ENCODE measurements around the gene PDSS2.
"Not testable (repeated sequence)": the region's sequence is repeated elsewhere in the genome, so short reads cannot be mapped to it uniquely, and the experiment has no call there.

PDSS2 gene

DNA sequence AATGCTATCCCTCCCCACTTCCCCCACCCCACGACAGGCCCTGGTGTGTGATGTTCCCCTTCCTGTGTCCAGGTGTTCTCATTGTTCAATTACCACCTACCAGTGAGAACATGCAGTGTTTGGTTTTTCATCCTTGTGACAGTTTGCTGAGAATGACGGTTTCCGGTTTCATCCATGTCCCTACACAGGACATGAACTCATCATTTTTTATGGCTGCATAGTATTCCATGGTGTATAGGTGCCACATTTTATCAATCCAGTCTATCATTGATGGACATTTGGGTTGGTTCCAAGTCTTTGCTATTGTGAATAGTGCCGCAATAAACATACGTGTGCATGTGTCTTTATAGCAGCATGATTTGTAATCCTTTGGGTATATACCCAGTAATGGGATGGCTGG lies 295.1 kb downstream of the PDSS2 start:
- DNase-seq (ENCODE audit: low spot score) = not testable (repeated sequence)

DNA sequence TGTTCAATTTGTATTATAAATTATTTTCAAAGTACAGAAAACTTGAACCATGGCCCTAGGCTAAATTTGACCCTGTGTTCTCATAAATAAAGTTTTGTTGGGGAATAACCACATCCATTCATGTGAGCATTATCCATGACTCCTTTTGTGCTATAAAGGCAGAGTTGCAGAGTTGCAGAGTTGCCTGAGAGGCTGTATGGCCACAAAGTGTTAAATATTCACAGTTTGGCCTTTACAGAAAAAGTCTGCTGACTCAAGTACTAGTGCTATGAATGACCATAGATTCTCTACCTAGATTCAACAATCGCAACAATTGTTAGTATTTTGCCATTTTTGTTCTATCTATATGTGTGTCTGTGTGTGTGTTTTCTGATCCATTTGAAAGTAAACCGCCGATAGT lies 297.8 kb downstream of the PDSS2 start:
- no peak for DNase-seq (ENCODE audit: low spot score)

DNA sequence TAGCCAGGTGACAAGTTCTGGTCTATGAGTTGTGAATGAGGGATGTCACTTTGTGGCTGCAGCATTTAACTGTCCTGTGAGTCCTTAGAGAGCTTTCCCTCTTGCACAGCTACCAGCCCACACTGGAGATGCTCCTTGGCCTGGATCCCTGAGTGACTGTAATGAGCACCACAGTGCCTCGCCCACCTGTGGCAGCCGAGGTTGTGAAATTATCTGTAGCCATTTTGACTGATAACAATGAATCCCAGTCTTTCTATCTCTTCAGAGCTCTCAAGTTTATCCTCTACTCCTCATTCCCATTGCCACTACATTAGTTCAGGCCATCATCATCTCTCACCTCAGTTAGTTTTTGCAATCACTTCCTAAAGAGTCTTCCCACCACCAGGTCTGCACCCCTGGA lies 302.7 kb downstream of the PDSS2 start:
- no peak for DNase-seq (ENCODE audit: low spot score)

DNA sequence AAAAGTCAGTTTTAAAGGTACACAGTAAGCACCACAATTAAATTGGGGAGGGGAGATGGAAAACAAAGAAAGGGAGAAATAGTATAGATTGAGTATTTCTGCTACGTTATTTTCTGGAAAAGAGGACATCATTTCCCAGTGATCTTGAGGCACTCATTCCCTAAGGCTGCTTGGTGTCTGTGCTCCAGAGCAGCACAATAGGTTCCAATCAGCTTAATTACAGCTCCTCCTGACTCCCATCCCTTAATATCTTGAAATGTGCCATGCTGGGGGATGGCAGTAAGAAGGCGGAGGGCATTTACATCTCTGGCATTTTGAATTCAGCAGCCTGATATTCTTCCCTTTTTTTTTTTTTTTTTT lies 304.6 kb downstream of the PDSS2 start:
- no peak for DNase-seq (ENCODE audit: low spot score)

DNA sequence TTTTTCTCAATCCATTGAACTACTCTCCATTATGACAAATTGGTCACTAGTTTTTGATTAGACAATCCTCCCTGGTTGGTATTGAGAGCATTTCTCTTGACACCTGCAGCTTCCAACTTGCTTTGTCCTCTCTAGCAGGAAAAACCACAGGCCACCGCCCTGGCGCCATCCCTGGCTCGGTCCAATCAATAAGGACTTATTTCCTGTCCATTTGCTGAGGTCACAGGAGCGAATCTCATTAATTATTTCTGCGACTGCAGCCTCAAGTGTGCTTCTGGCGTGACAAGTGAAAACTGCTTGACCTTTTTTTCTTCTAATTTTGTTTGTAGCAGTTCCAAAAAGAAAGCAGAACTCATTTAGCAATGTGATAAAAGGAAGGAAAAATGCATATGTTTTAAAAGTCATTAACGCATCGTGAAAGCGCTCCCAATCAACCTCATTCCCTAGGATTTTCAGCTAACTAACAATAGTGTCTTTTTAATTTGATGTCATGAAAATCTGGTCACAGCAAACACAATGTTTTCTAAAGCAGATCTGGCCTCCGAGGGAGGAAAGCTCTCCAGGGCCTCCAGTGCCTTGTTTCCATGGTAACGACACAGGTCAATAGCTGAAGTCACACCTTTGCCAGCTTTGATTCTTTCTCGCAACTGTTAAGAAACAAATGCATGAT lies 305.1 kb downstream of the PDSS2 start:
- DNase-seq (ENCODE audit: low spot score) = peak; percentile 52

DNA sequence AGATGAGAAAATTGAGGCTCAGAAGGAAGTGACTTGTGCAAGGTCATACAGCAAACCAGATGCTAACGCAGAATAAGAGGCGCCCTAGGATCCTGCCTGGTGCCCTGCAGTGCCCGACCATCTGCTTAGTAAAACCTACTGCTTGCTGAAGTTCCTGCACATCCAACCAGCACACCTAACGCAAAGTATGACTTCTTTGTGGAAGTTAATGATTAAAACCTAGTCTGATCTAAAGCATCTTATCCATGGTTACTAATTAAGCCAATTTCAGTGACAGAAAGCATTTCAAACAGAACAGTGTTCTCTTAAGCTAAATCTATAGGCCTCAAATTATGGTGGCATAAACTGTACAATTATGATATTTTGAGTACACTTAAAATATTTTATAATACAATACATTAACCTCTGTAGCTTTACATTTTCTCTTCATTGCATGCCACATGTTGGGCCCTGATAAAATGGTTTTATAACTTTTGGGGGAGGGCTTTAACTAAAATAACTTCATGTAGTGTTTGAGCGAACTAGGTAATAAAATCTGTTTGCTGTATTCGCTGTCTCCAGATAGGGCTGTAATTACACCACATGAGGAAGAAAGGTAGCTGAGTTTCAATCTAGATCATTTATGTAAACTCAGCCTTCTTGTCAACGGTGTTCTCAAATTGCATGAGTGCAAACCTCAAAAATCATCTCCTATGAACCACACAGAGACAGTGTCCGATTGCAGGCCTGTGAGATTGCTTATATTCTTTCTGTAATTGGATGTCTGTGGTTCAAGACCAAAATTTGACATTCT lies 306.5 kb downstream of the PDSS2 start:
- DNase-seq (ENCODE audit: low spot score) = no peak

DNA sequence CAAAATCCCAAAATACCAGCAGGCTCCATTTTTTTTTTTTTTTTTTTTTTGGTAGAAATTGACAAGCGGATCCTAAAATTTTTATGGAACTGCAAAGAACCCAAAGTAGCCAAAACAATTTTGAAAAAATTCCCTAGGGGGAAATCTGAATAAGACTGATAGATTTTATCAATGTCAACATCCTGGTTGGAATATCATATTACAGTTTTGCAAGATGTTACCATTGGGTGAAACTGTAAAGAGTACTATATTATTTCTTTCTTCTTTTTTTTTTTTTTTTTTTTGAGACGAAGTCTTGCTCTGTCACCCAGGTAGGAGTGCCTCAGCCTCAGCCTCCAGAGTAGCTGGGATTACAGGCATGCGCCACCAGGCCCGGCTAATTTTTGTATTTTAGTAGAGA lies 314.7 kb downstream of the PDSS2 start:
- no peak for DNase-seq (ENCODE audit: low spot score)

DNA sequence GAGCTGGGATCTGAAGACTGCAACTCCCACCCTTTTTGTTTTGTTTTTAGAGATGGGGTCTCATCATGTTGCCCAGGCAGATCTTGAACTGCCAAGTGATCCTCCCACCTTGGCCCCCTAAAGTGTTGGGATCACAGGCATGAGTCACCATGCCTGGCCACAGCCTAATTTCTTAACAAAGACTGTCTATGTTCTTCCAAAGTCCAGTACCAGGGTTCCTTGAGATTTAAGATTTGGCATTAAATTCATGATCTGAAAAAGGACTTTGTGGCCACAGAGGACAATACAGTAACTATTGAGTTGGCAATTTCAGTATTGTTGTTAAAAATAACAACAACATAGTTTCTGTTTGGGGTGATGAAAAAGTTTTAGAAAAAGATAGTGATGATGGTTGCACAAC lies 315.4 kb downstream of the PDSS2 start:
- no peak for DNase-seq (ENCODE audit: low spot score)

DNA sequence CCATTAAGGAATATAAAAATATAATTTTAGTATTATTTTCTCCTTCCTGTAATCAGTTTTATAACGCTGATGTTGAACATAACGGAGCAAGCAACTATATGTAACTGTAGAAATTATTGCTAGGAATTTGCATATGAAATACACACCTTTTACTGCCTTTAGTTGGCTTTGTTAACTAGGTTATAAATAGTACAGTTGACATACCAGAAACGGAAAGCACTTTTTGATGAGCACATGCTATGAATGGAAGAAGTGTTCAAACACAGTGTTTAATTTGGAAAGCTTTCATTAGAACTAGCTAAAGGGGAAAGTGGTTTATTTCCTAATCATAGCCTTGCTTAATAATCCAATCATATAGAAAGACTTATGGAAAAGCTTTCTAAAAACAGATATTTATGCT lies 318.8 kb downstream of the PDSS2 start:
- DNase-seq (ENCODE audit: low spot score) = no peak

DNA sequence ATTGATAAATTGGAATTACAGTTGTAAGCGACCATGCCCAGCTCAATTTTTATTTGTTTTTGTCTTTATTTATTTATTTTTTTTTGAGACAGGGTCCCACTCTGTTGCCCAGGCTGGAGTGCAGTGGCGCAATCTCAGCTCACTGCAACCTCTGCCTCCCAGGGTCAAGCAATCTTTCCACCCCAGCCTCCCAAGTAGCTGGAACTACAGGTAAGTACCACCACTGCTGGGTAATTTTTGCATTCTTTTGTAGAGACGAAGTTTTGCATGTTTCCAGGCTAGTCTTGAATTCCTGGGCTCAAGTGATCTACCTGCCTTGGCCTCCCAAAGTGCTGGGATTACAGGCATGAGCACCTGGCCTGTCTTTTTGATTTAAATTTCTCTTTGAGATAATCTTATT lies 323.0 kb downstream of the PDSS2 start:
- not testable (repeated sequence) for DNase-seq (ENCODE audit: low spot score)

DNA sequence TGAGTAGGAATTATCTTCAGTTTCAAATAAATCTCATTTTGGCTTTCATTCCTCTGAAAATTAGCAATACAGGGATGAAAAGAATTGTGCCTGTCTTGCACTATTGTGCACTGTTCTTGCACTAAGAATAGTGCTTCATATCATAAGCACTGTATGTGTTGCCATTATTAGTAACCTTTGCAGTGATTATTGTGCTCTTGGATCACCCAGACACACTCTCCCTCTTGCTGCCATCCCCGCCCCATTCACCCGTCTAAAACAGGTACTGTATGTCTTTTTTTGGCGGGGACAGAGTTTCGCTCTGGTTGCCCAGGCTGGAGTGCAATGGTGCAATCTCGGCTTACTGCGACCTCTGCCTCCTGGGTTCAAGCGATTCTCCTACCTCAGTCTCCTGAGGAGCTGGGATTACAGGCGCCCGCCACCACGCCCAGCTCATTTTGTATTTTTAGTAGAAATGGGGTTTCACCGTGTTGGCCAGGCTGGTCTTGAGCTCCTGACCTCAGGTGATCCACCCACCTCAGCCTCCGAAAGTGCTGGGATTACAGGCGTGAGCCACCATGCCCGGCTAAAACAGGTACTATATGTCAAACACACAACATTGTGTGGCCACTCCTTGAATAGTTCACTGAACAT lies 324.2 kb downstream of the PDSS2 start:
- not testable (repeated sequence) for DNase-seq (ENCODE audit: low spot score)

DNA sequence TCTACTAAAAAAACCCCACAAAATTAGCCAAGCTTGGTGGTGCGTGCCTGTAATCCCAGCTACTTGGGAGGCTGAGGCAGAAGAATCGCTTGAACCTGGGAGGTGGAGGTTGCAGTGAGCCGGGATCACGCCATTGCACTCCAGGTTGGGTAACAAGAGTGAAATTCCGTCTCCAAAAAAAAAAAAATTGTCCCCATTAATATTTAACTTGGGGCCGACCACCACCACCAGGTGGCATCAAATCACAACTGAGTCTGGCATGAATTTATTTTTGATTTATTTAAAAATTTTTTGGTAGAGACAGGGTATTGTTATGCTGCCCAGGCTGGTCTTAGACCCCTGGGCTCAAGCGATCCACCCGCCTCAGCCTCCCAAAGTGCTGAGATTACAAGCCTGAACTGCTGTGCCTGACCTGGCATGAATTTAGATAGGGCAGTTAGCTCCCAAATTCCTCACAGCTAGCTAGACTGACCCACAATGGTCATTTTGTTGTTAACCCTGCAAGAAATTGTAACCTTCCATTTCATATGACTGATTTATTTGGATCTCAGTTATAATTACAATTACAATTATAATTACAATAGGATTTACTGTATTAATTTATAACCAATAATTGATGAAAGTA lies 326.9 kb downstream of the PDSS2 start:
- no peak for DNase-seq (ENCODE audit: low spot score)

DNA sequence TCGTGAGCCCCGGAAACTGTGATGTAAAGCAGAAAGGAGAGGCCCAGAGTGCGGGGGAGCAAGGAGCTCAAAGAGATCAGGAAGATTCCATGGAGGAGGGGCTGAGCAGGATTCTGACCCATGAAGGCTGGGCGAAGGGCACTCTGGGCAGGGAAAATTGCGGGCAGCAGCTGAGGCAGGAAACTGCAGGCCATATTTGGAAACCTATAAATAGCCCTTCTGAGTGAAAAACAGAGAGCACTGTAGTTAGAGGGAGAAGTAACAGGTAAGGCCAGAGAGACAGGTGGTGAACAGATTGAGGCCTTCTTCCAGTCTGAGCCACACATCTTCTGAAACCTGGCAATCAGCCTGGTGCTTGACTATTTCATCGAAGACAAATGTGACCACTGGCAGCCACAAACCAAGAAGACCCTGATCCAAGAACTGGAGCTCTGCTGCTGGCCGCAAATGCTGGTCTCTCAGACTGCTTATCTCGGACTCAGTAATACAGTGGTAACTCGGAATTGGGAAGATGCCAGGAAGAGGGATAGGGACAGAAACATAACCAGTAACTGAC lies 329.9 kb downstream of the PDSS2 start:
- DNase-seq (ENCODE audit: low spot score) = no peak

DNA sequence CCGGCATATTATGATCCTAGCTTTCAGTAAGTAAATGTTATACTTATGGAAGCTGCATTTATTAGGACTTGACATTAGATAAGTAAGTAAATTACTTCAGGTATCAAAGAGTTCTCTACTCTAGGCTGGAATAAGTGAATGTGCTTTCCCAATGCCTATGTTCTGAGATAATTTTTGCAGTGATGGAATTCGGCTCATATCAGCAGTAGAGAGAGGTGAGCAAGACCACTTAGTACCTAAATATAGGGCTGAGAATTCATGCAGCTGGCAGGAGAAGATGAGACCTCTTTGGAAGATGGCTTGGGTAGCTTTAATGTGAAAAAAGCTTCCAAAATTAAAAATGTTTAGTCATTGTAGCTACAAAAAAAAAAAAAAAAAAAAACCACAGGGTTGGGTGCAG lies 330.8 kb downstream of the PDSS2 start:
- no peak for DNase-seq (ENCODE audit: low spot score)

DNA sequence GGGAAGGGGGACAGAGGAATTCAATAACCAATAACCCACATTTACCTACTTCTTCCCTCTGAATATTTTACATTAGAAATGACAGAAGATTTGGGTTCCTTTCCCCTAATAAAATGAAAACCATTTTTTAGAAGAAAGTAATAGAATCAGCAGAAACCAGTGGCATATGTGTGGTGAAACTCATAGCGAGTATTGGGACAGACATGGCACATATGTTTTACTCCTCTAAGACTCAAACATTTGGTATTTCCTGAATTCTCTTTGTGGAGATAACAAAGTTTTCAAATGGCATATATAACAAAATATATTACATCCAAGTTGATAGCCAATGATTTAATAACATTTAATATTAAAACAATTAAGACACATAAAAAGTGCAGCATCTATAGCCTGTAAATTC lies 331.2 kb downstream of the PDSS2 start:
- DNase-seq (ENCODE audit: low spot score) = no peak

DNA sequence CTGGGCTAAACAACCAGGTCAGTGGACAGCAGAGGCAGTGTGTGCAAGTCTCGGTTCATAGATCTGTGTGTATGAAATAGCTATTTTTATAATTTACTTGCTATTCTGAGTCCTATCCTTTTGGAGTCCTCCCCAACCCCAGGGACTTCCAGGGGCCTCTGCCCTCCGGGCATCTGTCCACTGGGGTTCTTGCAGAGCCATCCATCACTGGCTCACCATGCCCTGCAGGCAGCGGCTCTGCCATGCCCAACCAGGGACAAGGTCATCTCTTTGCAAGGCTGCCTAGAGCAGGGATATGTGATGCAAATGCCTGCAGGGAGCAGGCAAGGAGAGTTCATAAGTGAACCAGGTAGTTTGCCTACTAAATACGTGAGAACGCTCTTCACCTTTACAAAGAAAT lies 333.6 kb downstream of the PDSS2 start:
- no peak for DNase-seq (ENCODE audit: low spot score)

DNA sequence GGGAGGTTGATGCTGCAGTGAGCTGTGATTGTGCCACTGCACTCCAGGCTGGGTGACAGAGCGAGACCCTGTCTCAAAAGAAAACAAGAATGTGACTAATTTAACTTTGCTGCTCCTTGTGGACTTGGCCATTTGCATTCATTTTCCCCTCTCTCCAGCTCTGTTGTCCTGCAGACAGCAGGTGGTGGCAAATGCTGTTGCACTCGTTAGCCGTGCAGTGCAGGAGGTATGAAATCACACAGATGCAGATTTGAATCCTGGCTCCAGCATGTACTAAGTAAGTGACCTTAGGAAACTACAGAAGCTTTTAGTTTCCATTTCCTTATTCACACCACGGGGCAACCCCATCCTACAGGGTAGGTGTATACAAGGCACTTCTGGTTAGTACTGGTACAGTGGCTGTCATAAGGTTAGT lies 334.4 kb downstream of the PDSS2 start:
- no peak for DNase-seq (ENCODE audit: low spot score)

DNA sequence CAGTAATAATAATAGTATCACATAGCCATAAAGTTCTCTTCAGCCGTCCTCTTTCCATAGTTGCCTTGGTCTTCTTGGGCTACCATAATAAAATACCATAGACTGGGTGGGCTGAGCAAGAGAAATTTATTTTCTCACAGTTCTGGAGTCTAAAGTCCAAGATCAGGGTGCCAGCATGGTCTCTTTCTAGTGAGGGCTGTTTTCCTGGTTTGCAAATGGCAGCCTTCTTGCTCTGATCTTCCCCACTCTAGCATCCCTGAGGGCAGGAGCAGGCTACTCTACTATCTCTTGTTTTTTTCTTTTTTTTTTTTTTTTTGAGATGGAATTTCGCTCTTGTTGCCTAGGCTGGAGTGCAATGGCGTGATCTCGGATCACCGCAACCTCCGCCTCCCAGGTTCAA lies 335.9 kb downstream of the PDSS2 start:
- DNase-seq (ENCODE audit: low spot score) = no peak

DNA sequence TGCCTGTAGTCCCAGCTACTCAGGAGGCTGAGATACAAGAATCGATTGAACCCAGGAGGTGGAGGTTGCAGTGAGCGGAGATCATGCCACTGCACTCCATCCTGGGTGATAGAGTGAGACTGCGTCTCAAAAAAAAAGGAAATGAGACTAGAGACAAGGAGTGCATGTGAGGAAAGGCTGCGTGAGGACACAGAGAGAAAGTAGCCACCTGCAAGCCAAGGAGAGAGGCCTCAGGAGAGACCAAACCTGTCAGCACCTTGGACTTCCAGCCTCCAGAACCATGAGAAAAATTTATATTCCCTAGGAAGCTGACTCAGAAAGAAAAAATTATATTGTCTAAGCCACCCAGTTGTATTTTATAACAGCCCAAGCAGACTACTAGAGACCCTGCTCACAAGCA lies 336.6 kb downstream of the PDSS2 start:
- DNase-seq (ENCODE audit: low spot score) = no peak

DNA sequence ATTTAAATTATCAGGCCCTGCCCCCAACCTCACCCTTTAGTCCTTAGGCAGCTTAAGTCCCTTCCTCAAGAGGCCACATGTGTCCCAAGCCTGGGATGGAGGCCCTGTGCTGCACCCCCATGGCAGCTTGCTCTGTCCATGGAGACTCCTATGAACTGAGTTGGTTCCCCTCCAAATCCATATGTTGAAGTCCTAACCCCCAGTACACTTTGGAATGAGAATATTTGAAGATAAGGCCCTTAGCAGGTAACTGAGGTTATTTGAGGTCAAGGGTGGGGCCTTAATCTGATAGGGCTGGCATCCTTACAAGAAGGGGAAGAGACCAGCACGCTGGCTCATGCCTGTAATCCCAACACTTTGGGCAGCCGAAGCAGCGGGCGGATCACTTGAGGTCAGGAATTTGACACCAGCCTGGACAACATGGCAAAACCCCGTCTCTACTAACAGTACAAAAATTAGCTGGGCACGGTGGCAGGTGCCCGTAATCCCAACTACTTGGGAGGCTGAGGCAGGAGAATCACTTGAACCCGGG lies 337.3 kb downstream of the PDSS2 start:
- no peak for DNase-seq (ENCODE audit: low spot score)

DNA sequence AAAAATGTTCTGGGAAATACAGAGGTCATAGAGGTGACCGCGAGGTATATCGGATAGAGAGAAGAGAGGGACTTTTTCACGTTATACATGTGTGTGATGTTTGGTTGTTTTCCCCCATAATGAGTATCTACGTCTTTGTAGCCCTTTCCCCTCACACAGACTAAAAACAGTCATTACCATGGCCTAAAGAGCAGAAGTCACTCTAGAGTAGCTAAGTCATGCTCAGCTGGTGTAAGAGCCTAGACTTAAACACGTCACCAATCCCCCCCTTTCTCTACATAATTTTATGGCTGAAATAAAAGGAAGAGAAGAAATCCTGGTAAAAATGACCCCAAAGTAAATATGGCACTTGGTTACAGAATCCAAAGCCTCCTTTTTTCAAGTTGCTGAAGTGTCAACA lies 338.1 kb downstream of the PDSS2 start:
- no peak for DNase-seq (ENCODE audit: low spot score)

DNA sequence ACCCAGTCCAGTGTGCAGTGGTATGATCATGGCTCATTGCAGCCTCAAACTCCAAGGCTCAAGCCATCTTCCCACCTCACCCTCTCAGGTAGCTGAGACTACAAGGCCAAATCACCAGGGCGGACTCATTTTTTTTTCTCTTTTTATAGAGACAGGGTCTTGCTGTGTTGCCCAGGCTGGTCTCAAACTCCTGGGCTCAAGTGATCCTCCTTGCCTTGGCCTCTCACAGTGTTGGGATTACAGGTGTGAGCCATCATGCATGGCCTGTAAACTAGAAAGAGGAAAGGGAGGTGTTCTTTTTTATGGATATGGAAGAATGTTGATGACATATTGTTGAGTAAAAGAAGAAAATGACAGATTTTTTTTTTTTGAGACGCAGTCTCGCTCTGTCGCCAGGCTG lies 339.0 kb downstream of the PDSS2 start:
- no peak for DNase-seq (ENCODE audit: low spot score)
